Activated CD4-positive, alpha-beta memory T cell treated with anti-CD3 and anti-CD28 coated beads, Interleukin-2, amount 10 ng/mL, durations not matched to agents 7 days and 5 days (primary cell): ENCODE results near the gene HMGXB4. TPM values are rescaled to one million over a fixed set of nuclear protein-coding genes. Genes with fewer than 3 reads are reported as not detected.

Experiments used
- CTCF ChIA-PET: fragments of 350-600 bp; sonication (Branson Sonifier 250); formaldehyde crosslinking; loops from one replicate; lab custom pipeline; 2021; ENCODE audit warnings: antibody characterized with exemption, inconsistent platforms; lab: Charles Lee
- POLR2A ChIA-PET: fragments of 350-600 bp; sonication (Branson Sonifier 250); formaldehyde crosslinking; loops from one replicate; lab custom pipeline; 2021; ENCODE audit warnings: antibody characterized with exemption; lab: Charles Lee
- DNase-seq: peaks from one replicate; pipeline ENCODE4 v3.0.0-alpha.2; 2020
- H3K27ac Mint-ChIP-seq: one replicate; pipeline ENCODE4 v1.8.0; 2021; ENCODE audit warnings: mild to moderate bottlenecking, mixed read lengths
- H3K27me3 Mint-ChIP-seq: one replicate; pipeline ENCODE4 v1.8.0; 2021; ENCODE audit warnings: mixed read lengths
- H3K36me3 Mint-ChIP-seq: one replicate; pipeline ENCODE4 v1.8.0; 2021; ENCODE audit warnings: low read depth, mixed read lengths
- H3K4me1 Mint-ChIP-seq: one replicate; pipeline ENCODE4 v1.8.0; 2021; ENCODE audit warnings: mixed read lengths
- H3K4me3 Mint-ChIP-seq: one replicate; pipeline ENCODE4 v1.8.0; 2021; ENCODE audit warnings: mild to moderate bottlenecking, mixed read lengths
- H3K9me3 Mint-ChIP-seq: one replicate; pipeline ENCODE4 v1.8.0; 2021; ENCODE audit warnings: mixed read lengths
- total RNA-seq, 2 experiments: library from RNA; stranded (reverse); gene quantifications; one replicate each; pipeline ENCODE4 v1.2.3, GENCODE V29; 2021

The HMGXB4 gene, protein sequence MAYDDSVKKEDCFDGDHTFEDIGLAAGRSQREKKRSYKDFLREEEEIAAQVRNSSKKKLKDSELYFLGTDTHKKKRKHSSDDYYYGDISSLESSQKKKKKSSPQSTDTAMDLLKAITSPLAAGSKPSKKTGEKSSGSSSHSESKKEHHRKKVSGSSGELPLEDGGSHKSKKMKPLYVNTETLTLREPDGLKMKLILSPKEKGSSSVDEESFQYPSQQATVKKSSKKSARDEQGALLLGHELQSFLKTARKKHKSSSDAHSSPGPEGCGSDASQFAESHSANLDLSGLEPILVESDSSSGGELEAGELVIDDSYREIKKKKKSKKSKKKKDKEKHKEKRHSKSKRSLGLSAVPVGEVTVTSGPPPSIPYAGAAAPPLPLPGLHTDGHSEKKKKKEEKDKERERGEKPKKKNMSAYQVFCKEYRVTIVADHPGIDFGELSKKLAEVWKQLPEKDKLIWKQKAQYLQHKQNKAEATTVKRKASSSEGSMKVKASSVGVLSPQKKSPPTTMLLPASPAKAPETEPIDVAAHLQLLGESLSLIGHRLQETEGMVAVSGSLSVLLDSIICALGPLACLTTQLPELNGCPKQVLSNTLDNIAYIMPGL
- 10 to 100 TPM; 32.5 to 36.6 TPM for total RNA-seq

DNA sequence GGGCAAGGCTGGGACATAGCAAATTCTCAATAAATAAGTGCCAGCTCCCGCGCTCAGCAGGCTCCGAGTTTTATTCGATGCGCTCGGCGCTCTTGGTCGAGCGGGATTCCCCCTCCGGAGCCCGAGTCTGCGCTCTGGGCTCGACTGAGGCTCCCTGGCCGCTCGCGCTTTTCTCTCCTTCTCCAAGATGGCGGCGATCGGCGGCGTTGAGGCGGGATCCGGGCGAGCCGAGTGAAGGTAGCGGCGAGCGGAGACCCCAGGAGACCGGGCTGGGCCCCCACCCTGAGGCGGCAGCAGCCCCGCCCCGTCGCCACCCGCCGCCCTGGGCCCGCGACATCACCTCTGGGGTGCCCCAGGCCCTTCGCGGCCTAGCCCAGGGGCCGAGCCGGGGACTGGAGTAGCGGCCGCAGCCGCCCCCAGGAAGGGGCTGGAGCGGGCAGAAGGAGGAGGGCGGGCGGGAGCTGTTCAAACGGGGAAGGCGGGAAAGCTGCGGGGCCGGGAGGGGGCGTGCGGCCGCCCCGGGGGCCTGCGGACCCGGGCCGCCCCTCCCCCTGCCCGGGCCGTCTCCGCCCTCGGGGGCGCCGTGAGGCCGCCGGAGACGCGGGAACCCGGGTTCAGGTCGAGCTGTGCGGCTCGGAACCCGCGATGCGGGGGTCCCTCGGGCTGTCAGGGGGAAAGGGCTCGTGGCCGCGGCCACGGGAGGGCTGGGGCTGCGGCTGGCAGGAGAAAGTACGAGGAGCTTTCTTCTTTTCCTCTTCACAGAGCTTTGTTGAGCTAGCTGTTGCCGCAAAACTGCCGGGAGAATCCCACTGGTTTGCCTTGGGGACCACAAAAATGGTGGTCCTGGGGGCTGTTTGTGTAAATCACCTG, at the start of gene HMGXB4:
HMGXB4 (plus strand) TSS at position 173 of the 870 bp plus-strand sequence. CDS start 4,898 bp downstream, outside the sequence.
- POLR2A ChIA-PET = interaction anchor here (0.6 to 2.7 kb wide), 22 partner anchors 10 to 391 kb away, joined by 3 to 24 read pairs (median 4); partner anchors contain the start of genes APOL6 and TOM1
- CTCF ChIA-PET = interaction anchor here (0.9 to 3.0 kb wide), 4 partner anchors 12 to 93 kb away, joined by 3 to 11 read pairs (median 6); no protein-coding TSS in a partner anchor
- Mint-ChIP-seq H3K4me1 (peaks cover 34% of the 10 kb centered on the region), H3K4me3 (peak within 1 kb of the TSS; percentile 94), H3K27ac (peak within 1 kb of the TSS; percentile 85), H3K9me3 (no peaks in the 10 kb centered on the region), H3K36me3 (peaks cover 35% of the 10 kb centered on the region), H3K27me3 (no peaks in the 10 kb centered on the region)
- peak; percentile 88 for DNase-seq

DNA sequence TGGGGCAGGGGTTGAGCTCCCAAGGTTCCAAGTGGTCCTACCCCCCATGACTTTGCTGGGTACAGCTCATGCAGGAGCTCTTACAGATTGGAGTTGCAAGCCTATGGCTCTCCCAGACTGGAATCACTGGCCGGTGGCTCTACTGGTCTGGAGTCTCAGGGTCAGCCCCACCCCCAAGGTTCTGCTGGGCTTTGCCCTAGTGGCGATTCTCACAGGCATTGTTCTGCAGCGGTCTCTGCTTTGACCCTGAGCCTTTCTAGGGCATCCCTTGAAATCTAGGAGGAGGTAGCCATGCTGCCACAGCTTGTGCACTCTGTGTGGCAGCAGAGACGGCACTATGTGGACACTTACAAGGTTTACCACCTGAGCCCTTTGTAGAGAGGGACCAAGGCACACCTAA, 49.3 kb upstream of the HMGXB4 start:
- ChIA-PET POLR2A (no interaction called here), CTCF (no interaction called here)
- Mint-ChIP-seq H3K27ac (no peak overlapping the region), H3K4me1 (no peaks in the 10 kb centered on the region), H3K4me3 (no peak overlapping the region), H3K27me3 (peaks cover 4% of the 10 kb centered on the region), H3K36me3 (no peaks in the 10 kb centered on the region), H3K9me3 (no peaks in the 10 kb centered on the region)
- no peak for DNase-seq

DNA sequence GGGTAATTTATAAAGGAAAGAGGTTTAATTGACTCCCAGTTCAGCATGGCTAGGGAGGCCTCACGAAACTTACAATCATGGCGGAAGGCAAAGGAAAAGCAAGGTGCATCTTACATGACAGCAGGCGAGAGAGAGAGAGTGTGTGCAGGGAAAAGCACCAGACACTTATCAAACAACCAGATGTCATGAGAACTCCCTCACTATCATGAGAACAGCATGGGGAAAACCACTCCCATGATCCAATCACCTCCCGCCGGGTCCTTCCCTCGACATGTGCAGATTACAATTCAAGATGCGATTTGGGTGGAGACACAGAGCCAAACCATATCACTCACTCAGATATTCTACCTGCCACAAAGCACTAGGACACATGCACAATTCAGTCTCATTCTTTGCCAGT, 48.1 kb upstream of the HMGXB4 start:
- no peaks in the 10 kb centered on the region for H3K36me3 Mint-ChIP-seq
- no peaks in the 10 kb centered on the region for H3K9me3 Mint-ChIP-seq
- peaks cover 4% of the 10 kb centered on the region for H3K27me3 Mint-ChIP-seq
- no peak overlapping the region for H3K27ac Mint-ChIP-seq
- DNase-seq = no peak
- ChIA-PET CTCF (no interaction called here), POLR2A (no interaction called here)
- H3K4me3 Mint-ChIP-seq = no peak overlapping the region
- H3K4me1 Mint-ChIP-seq = no peaks in the 10 kb centered on the region

DNA sequence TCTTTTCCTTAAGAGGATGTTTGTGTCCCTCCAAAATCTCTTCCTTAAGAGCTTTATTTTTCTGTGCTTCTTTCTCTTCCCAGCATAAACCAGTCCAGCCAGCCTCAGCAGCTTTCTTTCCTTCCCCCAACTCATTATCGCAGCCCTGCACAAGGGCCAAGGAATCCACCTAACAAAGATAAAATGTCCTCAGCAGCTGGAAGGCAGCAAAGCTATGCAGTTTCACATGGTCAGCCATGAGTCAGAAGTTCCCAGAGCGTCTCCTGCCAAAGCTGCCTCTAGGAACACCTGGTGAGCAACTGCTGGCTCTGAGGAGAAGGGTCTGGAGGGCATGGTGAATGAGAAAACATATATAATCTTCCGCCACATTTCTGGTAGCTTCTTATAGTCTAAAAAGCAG, 45.3 kb upstream of the HMGXB4 start:
- H3K36me3 Mint-ChIP-seq = no peaks in the 10 kb centered on the region
- peaks cover 4% of the 10 kb centered on the region for H3K27me3 Mint-ChIP-seq
- ChIA-PET POLR2A (no interaction called here), CTCF (no interaction called here)
- no peak overlapping the region for H3K27ac Mint-ChIP-seq
- H3K4me1 Mint-ChIP-seq = no peaks in the 10 kb centered on the region
- no peak for DNase-seq
- no peaks in the 10 kb centered on the region for H3K9me3 Mint-ChIP-seq
- no peak overlapping the region for H3K4me3 Mint-ChIP-seq

DNA sequence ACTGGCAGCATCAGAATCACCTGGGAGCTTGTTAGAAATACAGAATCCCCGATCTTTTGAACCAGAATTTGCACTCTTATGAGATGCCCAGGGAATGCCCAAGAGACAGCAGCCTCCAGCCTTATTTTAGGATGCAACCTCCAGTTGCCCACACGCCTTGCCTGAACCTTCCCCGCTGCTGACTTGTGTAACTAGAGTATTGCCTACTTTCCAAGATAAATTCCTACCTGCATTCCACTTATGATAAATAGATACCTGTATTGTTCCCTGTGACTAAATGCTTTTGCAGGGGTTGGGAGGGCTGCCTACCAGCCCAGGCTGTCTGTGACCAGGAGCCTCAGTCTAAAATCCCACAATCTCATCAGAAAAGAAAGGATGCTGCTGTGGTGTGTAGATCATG, 44.3 kb upstream of the HMGXB4 start:
- Mint-ChIP-seq H3K27ac (no peak overlapping the region), H3K4me1 (no peaks in the 10 kb centered on the region), H3K9me3 (no peaks in the 10 kb centered on the region), H3K27me3 (peaks cover 4% of the 10 kb centered on the region), H3K36me3 (no peaks in the 10 kb centered on the region), H3K4me3 (no peak overlapping the region)
- ChIA-PET POLR2A (no interaction called here), CTCF (no interaction called here)
- no peak for DNase-seq

DNA sequence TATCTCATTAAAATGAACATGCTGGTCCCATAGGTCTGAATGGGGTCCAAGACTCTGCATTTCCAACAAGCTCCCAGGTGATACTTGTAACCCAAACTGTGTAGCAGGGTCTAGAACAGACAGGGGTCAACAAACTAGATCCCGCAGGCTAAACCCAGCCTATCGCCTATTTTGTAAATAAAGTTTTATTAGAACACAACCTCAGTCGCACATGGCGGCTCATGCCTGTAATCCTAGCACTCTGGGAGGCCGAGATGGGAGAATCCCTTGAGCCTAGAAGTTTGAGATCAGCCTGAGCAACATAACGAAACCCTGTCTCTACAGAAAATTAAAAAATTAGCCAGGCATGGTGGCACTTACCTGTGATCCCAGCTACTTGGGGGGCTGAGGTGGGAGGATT, 42.3 kb upstream of the HMGXB4 start:
- H3K27ac Mint-ChIP-seq = no peak overlapping the region
- no peak overlapping the region for H3K4me3 Mint-ChIP-seq
- CTCF ChIA-PET = no interaction called here

DNA sequence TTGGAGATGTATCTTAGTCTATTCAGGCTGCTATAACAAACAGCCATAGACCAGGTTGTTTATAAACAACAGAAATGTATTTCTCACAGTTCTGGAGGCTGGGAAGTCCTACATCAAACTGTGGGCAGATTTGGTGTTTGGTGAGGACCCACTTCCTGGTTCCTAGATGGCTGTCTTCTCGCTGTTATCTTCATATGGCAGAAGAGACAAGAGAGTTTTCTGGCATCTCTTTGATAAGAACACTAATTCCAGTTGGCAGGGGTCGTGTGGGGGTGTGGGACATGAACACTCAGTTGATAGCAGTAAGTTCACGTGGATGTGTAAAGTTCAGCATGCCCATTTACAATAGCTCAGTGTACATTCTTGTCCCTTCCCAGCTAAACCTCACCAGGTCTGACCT, 41.3 kb upstream of the HMGXB4 start:
- POLR2A ChIA-PET = no interaction called here
- CTCF ChIA-PET = interaction anchor here (2.8 kb wide), 1 partner anchor 15 kb away, joined by 7 read pairs; no protein-coding TSS in a partner anchor
- no peak for DNase-seq
- H3K4me1 Mint-ChIP-seq = no peaks in the 10 kb centered on the region
- no peaks in the 10 kb centered on the region for H3K36me3 Mint-ChIP-seq
- H3K4me3 Mint-ChIP-seq = no peak overlapping the region
- no peak overlapping the region for H3K27ac Mint-ChIP-seq
- H3K27me3 Mint-ChIP-seq = no peaks in the 10 kb centered on the region
- H3K9me3 Mint-ChIP-seq = no peaks in the 10 kb centered on the region

More for the DNA sequence above, 42.3 kb upstream of the HMGXB4 start:
- Mint-ChIP-seq H3K27me3 (no peaks in the 10 kb centered on the region), H3K36me3 (no peaks in the 10 kb centered on the region), H3K4me1 (no peaks in the 10 kb centered on the region), H3K9me3 (no peaks in the 10 kb centered on the region)
- POLR2A ChIA-PET = no interaction called here
- DNase-seq = no peak

DNA sequence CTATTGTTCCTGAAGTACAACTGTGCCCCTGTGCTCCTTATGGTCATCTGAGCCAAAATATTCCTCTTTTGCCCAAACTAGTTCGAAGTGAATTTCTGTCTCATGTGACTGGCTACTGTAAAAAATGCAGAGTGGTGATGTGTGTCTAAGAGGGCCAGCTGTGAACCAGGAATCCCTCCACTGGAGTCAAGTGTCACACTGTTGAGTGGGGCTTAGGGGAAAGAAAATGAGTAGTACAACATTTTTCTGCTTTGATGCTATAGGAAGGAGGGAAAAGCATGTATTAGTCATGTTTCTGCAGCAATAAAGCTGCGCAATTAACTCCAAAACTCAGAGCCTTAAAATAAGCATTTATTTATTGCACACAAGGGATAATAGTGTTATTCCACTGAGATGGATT, 39.8 kb upstream of the HMGXB4 start:
- Mint-ChIP-seq H3K4me3 (no peak overlapping the region), H3K4me1 (no peaks in the 10 kb centered on the region), H3K27ac (no peak overlapping the region), H3K36me3 (no peaks in the 10 kb centered on the region), H3K9me3 (no peaks in the 10 kb centered on the region), H3K27me3 (peaks cover 3% of the 10 kb centered on the region)
- POLR2A ChIA-PET = no interaction called here
- DNase-seq = no peak
- CTCF ChIA-PET = interaction anchor here (2.8 kb wide), 1 partner anchor 14 kb away, joined by 7 read pairs; no protein-coding TSS in a partner anchor

DNA sequence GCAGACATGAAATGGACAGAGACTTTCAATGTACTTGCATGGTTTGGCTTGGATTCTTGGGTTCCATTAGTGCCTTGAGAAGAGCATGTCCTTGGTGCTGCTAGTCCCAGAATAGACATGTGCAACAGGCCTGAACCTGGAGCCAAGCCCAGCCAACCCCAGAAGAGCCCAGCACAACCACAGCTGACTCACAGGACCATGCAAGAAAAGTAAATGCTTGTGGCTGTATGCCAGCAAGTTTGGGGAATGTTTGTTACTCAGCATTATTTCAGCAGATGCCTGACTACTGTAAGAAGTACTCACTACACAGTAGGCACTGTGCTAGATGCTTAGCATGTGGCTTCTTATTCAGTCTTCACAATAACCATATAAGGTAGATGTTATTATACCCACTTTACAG, 39.2 kb upstream of the HMGXB4 start:
- Mint-ChIP-seq H3K27ac (no peak overlapping the region), H3K9me3 (no peaks in the 10 kb centered on the region), H3K36me3 (no peaks in the 10 kb centered on the region), H3K4me3 (no peak overlapping the region), H3K4me1 (no peaks in the 10 kb centered on the region), H3K27me3 (peaks cover 6% of the 10 kb centered on the region)
- POLR2A ChIA-PET = no interaction called here
- CTCF ChIA-PET = interaction anchor here (2.8 kb wide), 1 partner anchor 13 kb away, joined by 7 read pairs; no protein-coding TSS in a partner anchor
- DNase-seq = no peak

DNA sequence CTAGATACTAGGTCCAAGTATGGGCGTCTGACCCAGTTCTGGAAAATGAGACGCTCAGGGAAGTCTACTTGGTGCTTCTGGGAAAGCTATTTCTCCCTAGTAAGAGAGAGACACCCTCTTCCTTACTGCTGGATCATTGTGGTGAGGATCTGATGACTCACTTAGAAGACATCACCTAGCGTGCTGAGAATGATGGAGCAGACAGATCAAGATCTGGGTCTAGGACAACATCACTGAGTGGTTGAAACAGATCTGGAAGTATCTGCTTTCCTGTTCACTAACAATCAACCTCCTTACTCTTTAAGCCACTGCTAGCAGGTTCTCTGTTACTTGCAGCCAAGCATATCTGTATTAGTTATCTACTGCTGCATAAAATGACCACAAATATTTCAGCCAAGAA, 38.3 kb upstream of the HMGXB4 start:
- H3K9me3 Mint-ChIP-seq = no peaks in the 10 kb centered on the region
- DNase-seq = no peak
- CTCF ChIA-PET = no interaction called here
- no peak overlapping the region for H3K4me3 Mint-ChIP-seq
- peaks cover 6% of the 10 kb centered on the region for H3K27me3 Mint-ChIP-seq
- no peaks in the 10 kb centered on the region for H3K4me1 Mint-ChIP-seq
- no peaks in the 10 kb centered on the region for H3K36me3 Mint-ChIP-seq
- H3K27ac Mint-ChIP-seq = no peak overlapping the region
- POLR2A ChIA-PET = no interaction called here

DNA sequence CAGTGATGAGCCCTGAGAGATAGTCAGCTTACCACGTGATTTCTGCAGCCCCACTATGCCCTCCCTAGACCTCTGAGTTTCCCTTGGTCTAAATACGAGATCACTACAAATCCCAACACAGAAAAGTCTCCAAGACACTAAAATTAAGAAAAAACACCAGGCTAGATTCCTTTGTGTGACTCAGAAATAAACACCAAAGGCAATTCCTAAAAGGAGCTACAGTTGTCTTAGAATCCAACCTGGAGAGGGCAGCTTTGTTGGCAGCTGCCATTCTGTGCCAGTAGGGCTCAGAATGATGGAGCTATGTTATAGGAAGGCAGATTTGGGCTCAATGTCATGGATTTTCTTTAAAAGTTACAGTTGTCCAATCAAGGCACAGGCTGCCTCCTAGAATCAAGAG, 37.1 kb upstream of the HMGXB4 start:
- H3K36me3 Mint-ChIP-seq = no peaks in the 10 kb centered on the region
- H3K27me3 Mint-ChIP-seq = peaks cover 6% of the 10 kb centered on the region
- no peak overlapping the region for H3K4me3 Mint-ChIP-seq
- H3K27ac Mint-ChIP-seq = no peak overlapping the region
- POLR2A ChIA-PET = no interaction called here
- no peaks in the 10 kb centered on the region for H3K4me1 Mint-ChIP-seq
- CTCF ChIA-PET = interaction anchor here (0.7 to 2.5 kb wide), 2 partner anchors 11 to 13 kb away, joined by 4 to 12 read pairs; no protein-coding TSS in a partner anchor
- DNase-seq = no peak
- no peaks in the 10 kb centered on the region for H3K9me3 Mint-ChIP-seq

DNA sequence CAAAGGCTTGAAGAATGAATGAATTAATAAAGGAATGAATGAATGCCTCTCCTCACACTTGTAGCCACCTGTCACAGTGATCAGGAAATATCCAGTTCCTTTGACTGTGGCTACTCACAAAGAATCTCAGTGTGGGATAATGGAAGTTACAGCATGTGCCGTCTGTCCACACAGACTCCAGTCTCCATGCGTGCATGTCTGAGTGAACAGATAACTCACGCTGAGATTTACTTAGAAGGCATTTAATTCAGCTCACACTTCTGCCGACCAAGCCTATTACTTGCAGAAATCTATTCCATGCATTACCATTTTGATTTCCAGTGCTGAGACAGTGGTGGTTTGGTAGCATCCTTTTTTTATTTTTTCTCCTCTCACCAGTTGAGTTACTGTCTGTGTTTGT, 32.3 kb upstream of the HMGXB4 start:
- Mint-ChIP-seq H3K9me3 (no peaks in the 10 kb centered on the region), H3K4me1 (no peaks in the 10 kb centered on the region), H3K27ac (no peak overlapping the region), H3K36me3 (no peaks in the 10 kb centered on the region), H3K27me3 (peaks cover 9% of the 10 kb centered on the region), H3K4me3 (no peak overlapping the region)
- no peak for DNase-seq
- ChIA-PET CTCF (no interaction called here), POLR2A (no interaction called here)
